Activated effector memory CD4-positive, alpha-beta T cell treated with anti-CD3 and anti-CD28 coated beads, Interleukin-2, amount 50 U/mL, for 16 hours (primary cell): ENCODE data around the gene MROH2A.
"Not testable (repeated sequence)": the region's sequence is repeated elsewhere in the genome, so short reads cannot be mapped to it uniquely, and the experiment has no call there.

Experiments
- DNase-seq: peaks from one replicate; pipeline ENCODE4 v3.0.0-alpha.2; 2020

The MROH2A gene

GRCh38 chr2:233778030-233778429, at the start of gene MROH2A:
TSS of gene MROH2A (plus strand) at chr2:233778330. CDS start at chr2:233779359, 1,029 bp downstream.
- no peak for DNase-seq

- DNase-seq = no peak
Observed at GRCh38 chr2:233728723-233729301, 49.3 kb upstream of the MROH2A start, which contains the start of gene UGT1A3. TSS of gene UGT1A3 (plus strand) at chr2:233729042. CDS start at chr2:233729127, 85 bp downstream.

GRCh38 chr2:233736868-233737653, 41.1 kb upstream of the MROH2A start:
- DNase-seq = not testable (repeated sequence)

- no peak for DNase-seq
Observed at GRCh38 chr2:233740870-233741269, 37.3 kb upstream of the MROH2A start.

GRCh38 chr2:233743464-233744259, 34.5 kb upstream of the MROH2A start:
- no peak for DNase-seq

- DNase-seq = no peak
Observed at GRCh38 chr2:233745073-233745755, 32.9 kb upstream of the MROH2A start.

GRCh38 chr2:233745838-233746237, 32.3 kb upstream of the MROH2A start:
- DNase-seq = not testable (repeated sequence)

GRCh38 chr2:233746475-233747282, 31.5 kb upstream of the MROH2A start:
- no peak for DNase-seq

GRCh38 chr2:233747283-233747544, 30.9 kb upstream of the MROH2A start:
- DNase-seq = no peak

GRCh38 chr2:233750689-233751088, 27.4 kb upstream of the MROH2A start:
- DNase-seq = not testable (repeated sequence)

GRCh38 chr2:233751212-233752009, 26.7 kb upstream of the MROH2A start:
- not testable (repeated sequence) for DNase-seq

GRCh38 chr2:233754872-233755611, 23.1 kb upstream of the MROH2A start:
- DNase-seq = no peak

GRCh38 chr2:233756429-233757081, 21.6 kb upstream of the MROH2A start:
- DNase-seq = no peak

- no peak for DNase-seq
Observed at GRCh38 chr2:233758141-233758540, 20.0 kb upstream of the MROH2A start.

GRCh38 chr2:233758849-233759248, 19.3 kb upstream of the MROH2A start:
- no peak for DNase-seq

GRCh38 chr2:233760043-233760442, 18.1 kb upstream of the MROH2A start, which contains the start of gene UGT1A1:
TSS of gene UGT1A1 (plus strand) at chr2:233760270. CDS start at chr2:233760288, 18 bp downstream.
- DNase-seq = no peak

- no peak for DNase-seq
Observed at GRCh38 chr2:233761040-233761769, 16.9 kb upstream of the MROH2A start.

GRCh38 chr2:233764264-233764663, 13.9 kb upstream of the MROH2A start:
- DNase-seq = no peak

- no peak for DNase-seq
Observed at GRCh38 chr2:233764761-233765160, 13.4 kb upstream of the MROH2A start.
